ENCODE data around the gene JAKMIP3. TPM values are rescaled to one million over a fixed set of nuclear protein-coding genes. Genes with fewer than 3 reads are reported as not detected.

JAKMIP3 gene
- total RNA-seq, 1 donor from 2014 or later = 0.40 TPM

DNA sequence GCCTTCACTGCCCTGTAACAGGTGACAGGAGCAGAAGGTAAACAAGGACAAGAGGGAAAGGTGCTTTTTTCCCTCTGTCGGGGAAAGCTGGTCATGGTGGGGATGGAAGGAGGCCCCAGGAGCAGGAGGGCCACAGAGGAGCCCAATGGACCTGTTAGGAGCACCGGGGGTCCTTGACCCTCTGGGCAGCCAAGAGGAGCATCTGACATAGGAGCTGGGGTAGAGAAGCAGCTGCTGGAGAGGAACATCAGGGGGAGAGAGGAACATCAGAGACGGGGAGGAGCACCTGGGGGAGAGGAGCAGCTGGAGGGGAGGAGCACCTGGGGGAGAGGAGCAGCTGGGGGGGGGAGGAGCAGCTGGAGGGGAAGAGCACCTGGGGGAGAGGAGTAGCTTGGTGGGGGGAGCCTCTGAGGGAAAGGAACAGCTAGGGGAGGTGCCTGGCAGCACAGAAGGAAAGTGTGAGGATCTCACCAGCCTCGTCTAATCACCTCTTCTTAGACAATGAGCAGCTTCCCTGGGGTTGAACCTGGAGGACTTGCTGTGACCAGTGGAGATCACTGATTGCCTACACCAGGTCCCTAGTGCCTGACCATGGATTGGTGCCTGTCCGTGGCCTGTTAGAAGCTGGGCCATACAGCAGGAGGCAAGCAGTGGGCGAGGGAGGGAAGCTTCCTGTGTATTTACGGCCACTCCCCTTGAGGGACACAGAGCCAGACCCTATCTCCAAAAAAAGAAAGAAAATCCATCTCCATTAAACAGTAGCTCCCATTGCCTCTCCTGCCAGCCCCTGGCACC, 37.6 kb downstream of the JAKMIP3 start:
- Mint-ChIP-seq H3K9me3 (no peaks in the 10 kb centered on the region), H3K4me1 (no peaks in the 10 kb centered on the region), H3K27me3 (ENCODE audit: low read depth) (no peaks in the 10 kb centered on the region), H3K36me3 (ENCODE audit: low read depth) (no peaks in the 10 kb centered on the region), H3K4me3 (no peak overlapping the region), H3K27ac (ENCODE audit: unreplicated experiment) (no peak overlapping the region)
- DNase-seq (ENCODE audit: low read depth, low spot score) = no peak
- TF ChIP-seq, protein P1, sequence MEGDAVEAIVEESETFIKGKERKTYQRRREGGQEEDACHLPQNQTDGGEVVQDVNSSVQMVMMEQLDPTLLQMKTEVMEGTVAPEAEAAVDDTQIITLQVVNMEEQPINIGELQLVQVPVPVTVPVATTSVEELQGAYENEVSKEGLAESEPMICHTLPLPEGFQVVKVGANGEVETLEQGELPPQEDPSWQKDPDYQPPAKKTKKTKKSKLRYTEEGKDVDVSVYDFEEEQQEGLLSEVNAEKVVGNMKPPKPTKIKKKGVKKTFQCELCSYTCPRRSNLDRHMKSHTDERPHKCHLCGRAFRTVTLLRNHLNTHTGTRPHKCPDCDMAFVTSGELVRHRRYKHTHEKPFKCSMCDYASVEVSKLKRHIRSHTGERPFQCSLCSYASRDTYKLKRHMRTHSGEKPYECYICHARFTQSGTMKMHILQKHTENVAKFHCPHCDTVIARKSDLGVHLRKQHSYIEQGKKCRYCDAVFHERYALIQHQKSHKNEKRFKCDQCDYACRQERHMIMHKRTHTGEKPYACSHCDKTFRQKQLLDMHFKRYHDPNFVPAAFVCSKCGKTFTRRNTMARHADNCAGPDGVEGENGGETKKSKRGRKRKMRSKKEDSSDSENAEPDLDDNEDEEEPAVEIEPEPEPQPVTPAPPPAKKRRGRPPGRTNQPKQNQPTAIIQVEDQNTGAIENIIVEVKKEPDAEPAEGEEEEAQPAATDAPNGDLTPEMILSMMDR (conservative IDR thresholded peaks at IDR 0.05) = no peak

DNA sequence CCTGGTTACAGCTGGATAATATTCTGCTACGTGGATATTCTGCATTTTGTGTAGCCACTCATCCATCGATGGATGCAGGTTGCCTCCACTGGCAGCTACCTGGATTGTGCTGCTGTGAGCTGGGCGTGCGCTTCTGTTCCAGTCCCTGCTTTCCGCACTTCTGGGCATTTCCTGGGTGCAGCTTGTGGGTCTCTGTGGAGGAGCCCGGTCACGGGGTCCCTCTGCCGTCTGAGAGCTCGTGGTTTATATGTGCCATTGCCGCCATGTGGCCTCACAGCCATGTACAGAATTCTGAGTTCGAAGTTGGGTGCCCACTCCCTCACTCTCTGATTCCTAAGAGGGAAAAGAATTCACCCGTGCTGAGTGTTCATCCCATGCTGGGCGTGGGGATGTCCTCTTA, 38.3 kb downstream of the JAKMIP3 start:
- Mint-ChIP-seq H3K9me3 (no peaks in the 10 kb centered on the region), H3K4me1 (no peaks in the 10 kb centered on the region), H3K27ac (ENCODE audit: unreplicated experiment) (no peak overlapping the region), H3K4me3 (no peak overlapping the region), H3K36me3 (ENCODE audit: low read depth) (no peaks in the 10 kb centered on the region), H3K27me3 (ENCODE audit: low read depth) (no peaks in the 10 kb centered on the region)
- TF ChIP-seq, protein P1 (conservative IDR thresholded peaks at IDR 0.05) = no peak
- no peak for DNase-seq (ENCODE audit: low read depth, low spot score)

DNA sequence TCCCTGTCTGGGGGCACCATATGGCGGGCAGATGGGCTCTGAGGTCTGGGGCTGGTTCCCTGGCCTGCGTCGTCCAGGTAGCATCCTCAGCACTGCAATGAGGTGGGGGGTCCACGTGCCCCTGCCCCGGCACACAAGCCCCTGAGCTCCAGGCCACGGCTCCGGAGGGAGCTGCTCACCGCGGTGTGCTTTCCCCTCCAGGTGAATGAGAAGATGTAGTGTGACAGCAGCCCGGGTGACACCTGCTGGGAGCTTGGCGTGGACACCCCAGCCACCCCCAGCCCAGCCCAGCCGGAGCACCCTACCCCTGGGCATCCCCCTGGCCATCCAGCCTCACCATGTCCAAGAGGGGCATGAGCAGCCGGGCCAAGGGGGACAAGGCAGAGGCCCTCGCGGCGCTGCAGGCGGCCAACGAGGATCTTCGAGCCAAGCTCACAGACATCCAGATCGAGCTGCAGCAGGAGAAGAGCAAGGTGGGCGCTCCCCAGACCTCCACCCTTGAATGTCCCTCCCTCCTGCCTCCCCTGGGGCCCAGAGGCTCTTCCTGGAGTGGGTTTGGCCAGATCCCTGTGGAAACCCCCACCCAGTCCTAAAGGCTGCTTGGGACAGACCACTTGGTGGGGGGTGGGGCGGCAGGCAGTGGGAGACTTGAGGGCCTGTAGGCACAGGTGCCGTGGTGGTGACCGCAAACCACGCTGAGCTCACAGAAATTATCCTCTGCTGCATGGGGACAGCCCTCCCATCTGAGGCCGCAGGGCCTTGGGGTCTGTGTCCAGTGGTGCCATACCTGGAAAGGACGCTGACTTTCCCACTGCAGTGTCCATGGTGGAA, 38.9 kb downstream of the JAKMIP3 start:
- no peak overlapping the region for H3K4me3 Mint-ChIP-seq
- no peaks in the 10 kb centered on the region for H3K4me1 Mint-ChIP-seq
- H3K27me3 Mint-ChIP-seq (ENCODE audit: low read depth) = no peaks in the 10 kb centered on the region
- no peaks in the 10 kb centered on the region for H3K36me3 Mint-ChIP-seq (ENCODE audit: low read depth)
- DNase-seq (ENCODE audit: low read depth, low spot score) = no peak
- no peak overlapping the region for H3K27ac Mint-ChIP-seq (ENCODE audit: unreplicated experiment)
- H3K9me3 Mint-ChIP-seq = no peaks in the 10 kb centered on the region
- TF ChIP-seq, protein P1 (conservative IDR thresholded peaks at IDR 0.05) = no peak

DNA sequence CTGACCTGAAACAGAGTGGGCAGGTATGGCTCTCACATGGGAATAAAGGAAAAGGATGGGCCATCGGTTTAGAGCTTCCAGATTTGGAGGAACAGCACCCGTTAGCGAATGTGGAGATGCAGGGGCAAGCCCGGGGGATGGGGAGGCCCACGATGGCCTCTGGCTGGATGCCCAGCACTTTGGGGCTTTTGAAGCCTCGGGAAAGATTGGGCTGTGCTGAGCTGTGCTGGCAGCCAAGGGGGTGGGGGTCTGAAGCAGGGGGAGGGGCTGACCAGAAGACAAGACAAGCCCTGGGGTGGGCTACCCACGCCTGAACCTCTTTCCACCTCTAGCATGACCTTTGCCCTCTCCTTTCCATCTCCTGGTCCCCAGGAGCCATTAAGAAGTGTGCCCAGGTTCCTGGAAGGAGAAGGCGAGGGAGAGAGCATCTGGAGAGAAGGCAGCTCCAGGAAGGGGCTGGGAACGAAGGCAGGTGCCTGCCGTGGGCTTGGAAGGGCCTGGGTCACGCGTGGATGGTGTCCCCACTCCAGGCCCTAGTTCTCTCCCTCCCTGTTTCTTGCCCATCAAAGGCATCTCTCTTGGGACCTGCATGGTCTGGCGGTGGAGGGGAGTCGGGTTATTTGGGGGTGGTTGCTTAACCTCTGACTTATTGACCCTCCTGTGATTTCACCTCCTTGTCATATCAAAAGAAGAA, 39.7 kb downstream of the JAKMIP3 start:
- no peaks in the 10 kb centered on the region for H3K36me3 Mint-ChIP-seq (ENCODE audit: low read depth)
- H3K27ac Mint-ChIP-seq (ENCODE audit: unreplicated experiment) = no peak overlapping the region
- TF ChIP-seq, protein P1 (conservative IDR thresholded peaks at IDR 0.05) = no peak
- no peak for DNase-seq (ENCODE audit: low read depth, low spot score)
- H3K27me3 Mint-ChIP-seq (ENCODE audit: low read depth) = no peaks in the 10 kb centered on the region
- no peaks in the 10 kb centered on the region for H3K4me1 Mint-ChIP-seq
- no peak overlapping the region for H3K4me3 Mint-ChIP-seq
- no peaks in the 10 kb centered on the region for H3K9me3 Mint-ChIP-seq

DNA sequence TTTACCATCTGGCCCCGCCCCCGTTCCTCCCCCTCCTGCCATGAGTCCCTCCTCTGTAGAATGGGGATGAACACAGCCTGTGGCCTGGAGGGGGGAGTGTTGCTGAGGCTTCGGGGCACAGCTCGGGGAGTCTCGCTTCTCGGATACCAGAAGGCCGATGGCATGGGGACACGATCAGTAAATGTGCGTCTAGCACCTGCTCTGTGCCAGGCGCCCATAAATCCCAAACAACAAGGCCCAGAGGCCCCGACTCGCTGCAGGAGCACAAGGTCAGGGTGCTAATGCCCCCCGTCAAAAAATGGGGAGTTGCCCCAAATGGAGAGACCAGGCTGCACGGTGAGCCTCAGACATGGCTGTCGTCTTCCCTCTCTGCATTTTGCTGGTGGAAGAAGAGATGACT, 40.7 kb downstream of the JAKMIP3 start:
- TF ChIP-seq, protein P1 (conservative IDR thresholded peaks at IDR 0.05) = no peak
- Mint-ChIP-seq H3K4me1 (no peaks in the 10 kb centered on the region), H3K27me3 (ENCODE audit: low read depth) (no peaks in the 10 kb centered on the region), H3K36me3 (ENCODE audit: low read depth) (no peaks in the 10 kb centered on the region), H3K27ac (ENCODE audit: unreplicated experiment) (no peak overlapping the region), H3K9me3 (no peaks in the 10 kb centered on the region), H3K4me3 (no peak overlapping the region)
- DNase-seq (ENCODE audit: low read depth, low spot score) = no peak

All from neural crest cell (in vitro differentiated cells).